GM19397 (cell line): ENCODE measurements around the gene PCDHB14.
"Not testable (repeated sequence)": the region's sequence is repeated elsewhere in the genome, so short reads cannot be mapped to it uniquely, and the experiment has no call there.

Source experiments
- ATAC-seq: cut with Tn5 transposase; IDR thresholded peaks from one replicate; pipeline ENCODE4 v1.9.1; 2021; ENCODE audit warnings: mild to moderate bottlenecking, moderate library complexity; ENCODE audit not compliant: unreplicated experiment

PCDHB14 gene

GRCh38 chr5:141208478-141208877 is 14.7 kb upstream of the PCDHB14 start, which contains the start of gene PCDHB12:
Gene PCDHB12 (plus strand): TSS chr5:141208719. CDS start chr5:141208908, 189 bp downstream.
- ATAC-seq: no peak

GRCh38 chr5:141210281-141210680 is 12.9 kb upstream of the PCDHB14 start:
- ATAC-seq: not testable (repeated sequence)

GRCh38 chr5:141210849-141211248 is 12.3 kb upstream of the PCDHB14 start:
- not testable (repeated sequence) for ATAC-seq

GRCh38 chr5:141213656-141214339 is 9.3 kb upstream of the PCDHB14 start, which contains the start of gene PCDHB13:
Gene PCDHB13 (plus strand): TSS chr5:141213919. CDS start chr5:141214124, 205 bp downstream.
- ATAC-seq: not testable (repeated sequence)

GRCh38 chr5:141214583-141214982 is 8.6 kb upstream of the PCDHB14 start:
- ATAC-seq: not testable (repeated sequence)

GRCh38 chr5:141215504-141215903 is 7.6 kb upstream of the PCDHB14 start:
- ATAC-seq: not testable (repeated sequence)

GRCh38 chr5:141216035-141216434 is 7.1 kb upstream of the PCDHB14 start:
- not testable (repeated sequence) for ATAC-seq

GRCh38 chr5:141224844-141225243 is 1.7 kb downstream of the PCDHB14 start:
- not testable (repeated sequence) for ATAC-seq

- ATAC-seq: not testable (repeated sequence)
Measured at GRCh38 chr5:141225421-141225820, 2.3 kb downstream of the PCDHB14 start.

- no peak for ATAC-seq
Measured at GRCh38 chr5:141234109-141234667, 11.0 kb downstream of the PCDHB14 start.

GRCh38 chr5:141235922-141236321 is 12.8 kb downstream of the PCDHB14 start:
- ATAC-seq: not testable (repeated sequence)

GRCh38 chr5:141236516-141237313 is 13.6 kb downstream of the PCDHB14 start:
- no peak for ATAC-seq

- ATAC-seq: no peak
Measured at GRCh38 chr5:141241496-141241895, 18.4 kb downstream of the PCDHB14 start.

GRCh38 chr5:141245250-141245717 is 22.1 kb downstream of the PCDHB14 start, which contains the start of gene PCDHB15:
Gene PCDHB15 (plus strand): TSS chr5:141245395. CDS start chr5:141245579, 184 bp downstream.
- ATAC-seq: no peak

- ATAC-seq: not testable (repeated sequence)
Measured at GRCh38 chr5:141246971-141247370, 23.8 kb downstream of the PCDHB14 start.

- not testable (repeated sequence) for ATAC-seq
Measured at GRCh38 chr5:141247434-141247833, 24.3 kb downstream of the PCDHB14 start.

- ATAC-seq: no peak
Measured at GRCh38 chr5:141250576-141250975, 27.4 kb downstream of the PCDHB14 start.

- no peak for ATAC-seq
Measured at GRCh38 chr5:141258464-141258863, 35.3 kb downstream of the PCDHB14 start.

- ATAC-seq: no peak
Measured at GRCh38 chr5:141258948-141259347, 35.8 kb downstream of the PCDHB14 start.

- ATAC-seq: no peak
Measured at GRCh38 chr5:141260458-141261237, 37.5 kb downstream of the PCDHB14 start.

GRCh38 chr5:141261238-141261546 is 38.0 kb downstream of the PCDHB14 start:
- no peak for ATAC-seq
